HG03066 (cell line): ENCODE data around the gene CHADL.

Experiments
- ATAC-seq: cut with Tn5 transposase; IDR thresholded peaks from one replicate; pipeline ENCODE4 v1.9.1; 2021; ENCODE audit warnings: low read depth; ENCODE audit not compliant: unreplicated experiment

The CHADL gene, protein sequence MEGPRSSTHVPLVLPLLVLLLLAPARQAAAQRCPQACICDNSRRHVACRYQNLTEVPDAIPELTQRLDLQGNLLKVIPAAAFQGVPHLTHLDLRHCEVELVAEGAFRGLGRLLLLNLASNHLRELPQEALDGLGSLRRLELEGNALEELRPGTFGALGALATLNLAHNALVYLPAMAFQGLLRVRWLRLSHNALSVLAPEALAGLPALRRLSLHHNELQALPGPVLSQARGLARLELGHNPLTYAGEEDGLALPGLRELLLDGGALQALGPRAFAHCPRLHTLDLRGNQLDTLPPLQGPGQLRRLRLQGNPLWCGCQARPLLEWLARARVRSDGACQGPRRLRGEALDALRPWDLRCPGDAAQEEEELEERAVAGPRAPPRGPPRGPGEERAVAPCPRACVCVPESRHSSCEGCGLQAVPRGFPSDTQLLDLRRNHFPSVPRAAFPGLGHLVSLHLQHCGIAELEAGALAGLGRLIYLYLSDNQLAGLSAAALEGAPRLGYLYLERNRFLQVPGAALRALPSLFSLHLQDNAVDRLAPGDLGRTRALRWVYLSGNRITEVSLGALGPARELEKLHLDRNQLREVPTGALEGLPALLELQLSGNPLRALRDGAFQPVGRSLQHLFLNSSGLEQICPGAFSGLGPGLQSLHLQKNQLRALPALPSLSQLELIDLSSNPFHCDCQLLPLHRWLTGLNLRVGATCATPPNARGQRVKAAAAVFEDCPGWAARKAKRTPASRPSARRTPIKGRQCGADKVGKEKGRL

GRCh38 chr22:41240377-41241132, at the start of gene CHADL:
CHADL (minus strand) TSS chr22:41240931; CDS start chr22:41240881, 50 bp downstream.
- no peak for ATAC-seq

GRCh38 chr22:41289671-41290070, 48.9 kb upstream of the CHADL start:
- no peak for ATAC-seq

DNA sequence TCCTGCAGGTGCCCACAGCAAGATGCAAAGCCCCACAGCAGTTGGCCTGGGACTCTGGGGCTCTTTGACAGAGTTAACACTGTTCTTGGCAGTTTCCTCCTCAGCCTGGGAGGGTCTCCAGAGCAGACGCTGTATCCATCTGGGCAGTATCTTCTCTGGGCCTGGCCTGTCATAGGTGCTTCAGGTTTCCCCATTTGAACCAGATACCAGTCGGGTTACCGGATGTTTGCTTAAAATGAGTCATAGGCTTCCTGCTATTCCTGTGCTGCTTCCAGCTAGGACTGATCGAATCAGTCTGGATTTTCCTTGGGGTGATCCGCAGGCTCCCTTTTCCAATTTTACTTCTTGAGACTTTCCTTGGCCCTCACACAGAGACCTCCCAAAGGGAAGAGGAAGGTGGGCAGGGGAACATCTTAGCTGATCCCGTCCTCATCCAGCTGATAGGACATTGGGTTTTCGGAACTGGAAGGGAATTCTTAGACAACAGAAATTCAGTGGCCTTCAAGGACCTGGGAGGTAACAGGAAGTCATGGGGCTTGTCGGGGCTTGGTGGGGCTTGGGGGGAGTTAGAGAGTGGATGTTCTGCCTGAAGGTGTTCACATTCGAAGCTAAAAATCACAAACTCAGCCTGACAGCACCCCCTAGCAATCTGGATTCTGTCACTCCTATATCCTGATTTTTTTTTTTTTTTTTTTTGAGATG, 47.7 kb upstream of the CHADL start:
- no peak for ATAC-seq

- peak; percentile 11 for ATAC-seq
Measured at GRCh38 chr22:41286639-41287091, 45.9 kb upstream of the CHADL start.

DNA sequence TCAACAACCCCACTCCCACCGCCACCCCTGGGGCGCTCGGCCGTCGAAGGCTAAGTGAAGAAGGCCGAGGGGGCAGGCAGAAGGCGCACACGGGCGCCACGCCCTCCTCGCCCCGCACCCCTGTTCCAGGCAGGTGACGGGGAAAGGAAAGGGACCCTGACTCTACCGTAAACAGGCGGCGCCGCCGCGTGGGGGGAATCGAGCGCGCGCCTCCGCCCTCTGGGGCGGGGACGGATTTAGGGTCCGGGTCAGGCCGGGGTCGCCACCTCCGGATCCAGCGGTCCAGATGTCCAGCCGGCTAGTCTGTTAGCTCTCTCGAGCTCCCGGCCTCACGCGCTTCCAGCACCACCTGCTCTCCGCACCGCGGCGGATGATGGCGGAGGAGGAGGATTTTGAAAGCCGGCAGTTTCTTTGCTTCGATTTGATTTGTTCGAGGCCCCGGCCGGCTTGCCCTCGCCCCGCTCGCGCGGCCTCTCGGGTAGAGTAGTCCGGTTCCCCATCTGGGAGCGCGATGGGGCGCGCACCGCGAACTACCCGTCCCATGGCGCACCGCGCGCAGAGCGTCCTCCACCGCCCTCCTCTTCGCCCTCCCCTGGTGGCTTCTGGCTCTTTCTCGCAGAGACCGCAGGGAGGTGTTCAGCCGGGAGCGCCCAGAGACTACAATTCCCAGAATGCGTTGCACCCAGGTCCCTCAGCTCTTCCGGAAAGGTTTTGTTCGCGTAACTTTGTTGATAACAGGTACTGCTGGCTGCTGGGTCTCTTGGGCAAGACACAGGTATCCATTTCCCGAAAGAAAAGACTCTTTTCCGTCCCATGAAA, 45.3 kb upstream of the CHADL start, which contains the start of gene RANGAP1:
RANGAP1 (minus strand) TSS at position 368 of the 819 bp plus-strand sequence. CDS start 5,143 bp downstream, outside the sequence.
- ATAC-seq = peak; percentile 94

GRCh38 chr22:41285441-41285819, 44.7 kb upstream of the CHADL start:
- no peak for ATAC-seq

GRCh38 chr22:41284465-41284864, 43.7 kb upstream of the CHADL start:
- no peak for ATAC-seq

DNA sequence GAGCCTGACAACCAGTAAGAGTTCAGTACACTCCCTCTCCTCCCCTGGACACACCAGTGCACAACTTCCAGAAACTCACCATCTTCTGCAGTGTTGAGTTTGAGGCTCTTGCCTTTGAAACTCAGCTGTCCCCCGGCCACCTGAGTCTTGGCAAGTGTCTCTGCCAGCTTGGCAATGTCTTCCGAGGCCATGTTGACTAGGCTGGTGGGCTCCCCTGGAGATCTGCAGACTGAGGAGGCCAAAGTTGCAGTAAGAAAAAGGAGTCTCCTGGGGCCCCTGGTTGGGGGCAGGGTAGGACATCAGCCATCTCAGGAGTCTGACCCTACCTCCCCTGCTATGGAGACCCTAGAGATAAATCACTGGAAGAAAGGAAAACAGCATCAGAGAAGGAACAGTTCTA, 40.1 kb upstream of the CHADL start:
- ATAC-seq = no peak

DNA sequence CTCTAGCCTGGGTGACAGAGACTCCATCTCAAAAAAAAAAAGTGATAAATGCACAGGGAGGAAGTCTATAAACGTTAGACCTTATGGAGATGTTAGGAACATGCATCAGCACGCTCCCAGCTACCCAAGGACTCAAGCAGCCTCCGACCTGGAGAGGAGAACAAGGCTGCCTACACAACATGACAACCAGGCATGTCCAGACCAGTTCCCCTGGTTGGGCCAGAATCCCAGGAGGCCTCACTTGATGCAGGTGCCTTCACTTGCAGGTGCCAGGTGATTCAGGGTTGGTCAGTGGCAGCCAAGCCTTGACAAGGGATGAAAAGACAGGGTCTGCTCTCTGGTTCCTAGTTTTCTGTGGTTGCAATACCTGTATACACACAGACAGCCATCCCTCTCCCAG, 39.3 kb upstream of the CHADL start:
- ATAC-seq = no peak

DNA sequence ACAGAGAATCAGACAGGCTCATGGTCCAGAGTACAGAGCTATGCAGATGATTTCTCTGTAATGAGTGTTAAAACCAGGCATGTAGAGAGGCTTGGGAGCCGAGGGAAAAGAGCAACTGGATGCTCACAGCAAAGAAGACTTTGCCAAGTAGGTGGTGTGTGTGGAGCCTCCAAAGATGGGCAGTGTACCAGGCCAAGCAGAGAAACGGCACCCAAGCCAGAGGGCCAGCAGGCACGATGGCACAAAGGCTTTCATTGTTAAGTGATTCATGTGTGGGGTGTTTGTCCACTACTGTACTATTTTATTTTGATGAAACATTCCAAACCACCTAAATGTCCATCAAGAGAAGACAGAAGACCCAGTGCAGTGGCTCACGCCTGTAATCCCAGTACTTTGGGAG, 34.1 kb upstream of the CHADL start:
- no peak for ATAC-seq

- ATAC-seq = no peak
Measured at GRCh38 chr22:41273128-41273527, 32.4 kb upstream of the CHADL start.

DNA sequence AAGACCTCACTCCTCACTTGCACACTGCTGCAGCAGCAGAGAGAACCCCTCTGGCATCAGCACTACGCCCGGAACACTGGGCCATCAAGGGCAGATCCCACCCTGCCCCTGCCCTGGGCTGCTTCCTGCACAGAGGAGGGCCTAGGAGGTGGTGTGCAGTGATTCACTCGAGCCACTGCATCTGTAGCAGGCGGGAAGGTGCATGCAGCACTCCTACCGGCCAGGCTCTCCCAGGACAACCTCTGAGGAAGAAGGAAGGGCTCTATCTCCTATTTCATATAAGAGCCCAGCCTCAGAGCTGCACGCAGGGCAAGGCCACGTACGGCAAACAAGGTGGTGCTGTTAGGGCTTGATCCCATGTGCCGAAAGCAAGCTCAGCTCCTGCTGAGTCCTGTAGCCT, 31.1 kb upstream of the CHADL start:
- no peak for ATAC-seq

GRCh38 chr22:41267958-41268357, 27.2 kb upstream of the CHADL start:
- no peak for ATAC-seq

DNA sequence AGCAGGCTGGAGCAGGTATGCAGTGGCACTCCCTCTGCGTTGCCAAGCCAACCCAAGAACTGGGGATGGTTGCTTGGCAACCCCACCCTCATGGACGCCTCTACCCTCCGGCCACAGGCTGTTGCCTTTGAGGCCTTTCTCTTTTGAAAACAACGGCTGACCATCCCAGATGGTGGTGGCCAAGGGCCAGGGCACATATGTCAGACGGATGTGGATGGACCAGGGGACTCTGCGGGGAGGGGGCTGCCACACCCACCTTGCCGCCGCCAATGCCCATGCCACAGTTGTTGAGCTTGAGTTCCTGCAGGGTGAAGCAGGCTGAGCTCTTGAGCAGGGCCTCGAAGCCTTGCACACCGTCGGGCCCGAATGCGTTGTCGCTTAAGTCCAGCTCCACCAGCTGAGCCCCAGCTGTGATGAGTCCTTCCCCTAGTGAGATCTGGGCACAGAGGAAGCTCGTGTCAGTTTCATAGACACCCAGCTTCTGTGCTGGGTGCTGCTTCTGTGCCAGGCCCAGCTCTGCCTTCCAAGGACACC, 23.7 kb upstream of the CHADL start:
- no peak for ATAC-seq

- no peak for ATAC-seq
Measured at GRCh38 chr22:41263704-41264103, 23.0 kb upstream of the CHADL start.

DNA sequence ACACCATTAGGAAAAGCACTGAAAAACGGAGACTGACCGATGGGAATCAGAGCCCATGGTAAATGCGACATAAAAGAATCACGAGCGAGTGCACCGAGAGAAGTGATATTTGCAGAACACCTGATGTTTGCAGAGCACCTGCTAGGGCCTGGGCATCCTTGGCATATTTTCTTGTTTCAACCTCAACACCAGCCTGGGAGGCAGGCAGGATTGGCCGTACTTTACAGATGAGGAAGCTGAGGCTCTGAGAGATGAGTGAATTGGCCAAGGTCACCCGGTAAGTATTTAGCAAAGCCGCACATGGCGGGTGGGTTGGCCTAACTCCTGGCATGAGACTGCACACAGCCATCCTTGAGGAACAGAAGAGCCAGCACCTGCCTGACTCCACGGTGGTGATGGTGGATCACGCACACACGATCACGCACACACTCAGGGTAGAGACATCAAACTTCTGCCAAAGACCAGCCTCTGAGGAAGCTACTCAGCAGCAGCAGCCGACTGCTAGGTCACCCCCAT, 21.6 kb upstream of the CHADL start:
- no peak for ATAC-seq

DNA sequence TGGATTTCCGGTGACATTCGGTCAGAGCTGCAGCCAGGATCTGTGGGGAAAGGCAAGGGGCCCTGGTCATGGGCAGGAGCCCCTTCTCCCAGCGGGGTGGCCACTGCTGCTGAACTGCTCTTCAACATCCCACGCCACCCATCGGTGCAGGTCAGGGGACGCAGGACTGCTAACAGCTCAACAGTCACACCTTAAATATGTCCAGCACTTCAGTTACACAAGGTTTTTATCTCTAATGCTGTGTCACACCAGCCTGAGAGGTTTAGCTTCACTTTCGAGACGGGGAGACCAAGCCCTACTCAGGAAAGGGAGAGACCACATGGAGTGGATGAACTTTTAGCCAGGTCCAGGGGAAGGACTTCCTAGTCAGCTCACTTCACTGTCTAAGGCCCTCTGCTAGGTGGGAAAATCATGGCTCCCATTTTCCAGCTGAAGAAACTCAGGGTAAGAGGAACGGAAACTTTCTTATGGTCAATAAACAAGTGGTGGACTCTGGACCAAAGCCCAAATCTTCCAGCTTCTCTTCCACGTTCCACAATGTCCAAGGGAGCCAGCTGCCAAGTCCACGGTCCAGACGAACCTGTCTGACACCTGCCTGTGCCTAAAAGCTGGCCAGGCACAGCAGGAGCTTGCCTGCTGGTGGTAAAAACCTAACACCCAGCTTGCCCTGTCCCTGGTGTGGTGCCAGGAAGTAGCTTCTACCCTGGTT, 21.0 kb upstream of the CHADL start:
- no peak for ATAC-seq

GRCh38 chr22:41260871-41261270, 20.1 kb upstream of the CHADL start:
- no peak for ATAC-seq
